HL-60 (cell line): ENCODE results near the gene TMEM236.

Experiments
- DNase-seq, 2 experiments: peaks; one replicate each; pipeline ENCODE4 v3.0.0-alpha.2; 2010 to 2020; ENCODE audit warnings: low read depth in 1 of 2, low spot score in 1 of 2
- H3K27ac ChIP-seq: fragments of 250-450 bp; sonication (Bioruptor Pico); replicated peaks from 2 replicates; pipeline ENCODE4 v1.5.1; 2020; ENCODE audit warnings: mild to moderate bottlenecking, moderate library complexity
- H3K27me3 ChIP-seq: fragments of 250-450 bp; sonication (Bioruptor Pico); 2 replicates; pipeline ENCODE4 v1.5.1; 2021; ENCODE audit warnings: mild to moderate bottlenecking, moderate library complexity; ENCODE audit not compliant: insufficient read depth, poor library complexity, severe bottlenecking
- H3K4me3 ChIP-seq: replicated peaks from 2 replicates; pipeline ENCODE4 v1.5.1; 2011; ENCODE audit warnings: mild to moderate bottlenecking, control low read depth, low read length; ENCODE audit not compliant: insufficient read depth
- CTCF ChIP-seq: IDR thresholded peaks from one replicate; pipeline ENCODE4 v1.5.1; 2011; ENCODE audit warnings: low read length, control low read depth, inconsistent platforms; ENCODE audit not compliant: insufficient read depth
- GABPA ChIP-seq: IDR thresholded peaks from 2 replicates; pipeline ENCODE4 v1.6.1; 2012; ENCODE audit warnings: low read depth
- POLR2AphosphoS5 ChIP-seq: IDR thresholded peaks from 2 replicates; pipeline ENCODE4 v1.6.1; 2012; ENCODE audit warnings: low read depth
- REST ChIP-seq: IDR thresholded peaks from 2 replicates; pipeline ENCODE4 v1.6.1; 2012; ENCODE audit warnings: low read depth; ENCODE audit not compliant: insufficient replicate concordance
- SPI1 ChIP-seq: IDR thresholded peaks from 2 replicates; pipeline ENCODE4 v1.6.1; 2012; ENCODE audit warnings: low read depth, mild to moderate bottlenecking, borderline replicate concordance

TMEM236 gene

DNA sequence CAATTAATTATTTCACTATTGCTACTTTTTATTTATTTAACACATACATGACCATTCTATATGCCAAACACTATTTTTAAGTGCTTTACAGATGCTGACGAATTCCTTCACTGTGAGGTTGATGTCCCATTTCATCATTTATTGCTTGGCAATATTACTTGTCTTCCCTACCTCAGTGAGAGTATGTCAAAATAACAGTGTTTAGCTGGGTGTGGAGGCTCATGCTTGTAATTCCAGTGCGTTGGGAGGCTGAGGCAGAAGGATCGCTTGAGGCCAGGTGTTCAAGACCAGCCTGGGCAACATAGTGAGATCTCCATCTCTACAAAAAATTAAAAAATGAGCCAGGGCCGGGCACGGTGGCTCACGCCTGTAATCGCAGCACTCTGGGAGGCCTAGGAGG lies 37.4 kb downstream of the TMEM236 start:
- no peak overlapping the region for H3K4me3 ChIP-seq
- H3K27ac ChIP-seq, result no peak overlapping the region
- no peaks in the 10 kb centered on the region for H3K27me3 ChIP-seq
- TF ChIP-seq CTCF (no peak), SPI1 (no peak), POLR2AphosphoS5 (no peak), GABPA (no peak), REST (no peak)
- no peak for DNase-seq

GRCh38 chr10:17790651-17791050 lies 38.6 kb downstream of the TMEM236 start:
- TF ChIP-seq REST (no peak), SPI1 (no peak)

GRCh38 chr10:17792991-17793390 lies 41.0 kb downstream of the TMEM236 start:
- H3K4me3 ChIP-seq, result no peak overlapping the region
- no peak for TF ChIP-seq GABPA
- TF ChIP-seq SPI1, result no peak
- DNase-seq, result no peak
- no peaks in the 10 kb centered on the region for H3K27me3 ChIP-seq
- no peak overlapping the region for H3K27ac ChIP-seq

More at GRCh38 chr10:17790651-17791050, 38.6 kb downstream of the TMEM236 start:
- H3K27me3 ChIP-seq, result no peaks in the 10 kb centered on the region
- DNase-seq, result no peak
- H3K4me3 ChIP-seq, result no peak overlapping the region
- no peak overlapping the region for H3K27ac ChIP-seq

- Histone ChIP-seq H3K27me3 (no peaks in the 10 kb centered on the region), H3K4me3 (no peak overlapping the region), H3K27ac (no peak overlapping the region)
- no peak for TF ChIP-seq CTCF
- no peak for TF ChIP-seq SPI1
- no peak for TF ChIP-seq GABPA
- no peak for TF ChIP-seq POLR2AphosphoS5
- no peak for TF ChIP-seq REST
- DNase-seq, result no peak
These were observed 42.0 kb downstream of the TMEM236 start for GRCh38 chr10:17793823-17794644.
